PFSK-1 (cell line): ENCODE results near the gene TCF4.

ENCODE experiments used
- FOXP2 ChIP-seq: optimal IDR thresholded peaks from 2 replicates; pipeline ENCODE3; 2011; ENCODE audit warnings: borderline replicate concordance, control low read depth, inconsistent platforms; ENCODE audit not compliant: insufficient read depth; ENCODE audit errors: extremely low read length, extremely low read depth
- POLR2AphosphoS5 ChIP-seq: IDR thresholded peaks from 2 replicates; pipeline ENCODE4 v1.6.1; 2012; ENCODE audit warnings: low read depth, mild to moderate bottlenecking, control low read depth, low read length, moderate library complexity
- REST ChIP-seq, 2 experiments: IDR thresholded peaks; 2 replicates each; pipeline versions ENCODE4 v1.6.1 to v1.8.0; 2011 to 2012; ENCODE audit warnings: low read depth in 2 of 2, low read length in 2 of 2, control low read depth in 1 of 2, inconsistent platforms in 1 of 2, mild to moderate bottlenecking in 1 of 2, moderate library complexity in 1 of 2; ENCODE audit not compliant: insufficient read depth in 1 of 2
- SIN3A ChIP-seq: IDR thresholded peaks from 2 replicates; pipeline ENCODE4 v1.6.1; 2012; ENCODE audit warnings: mild to moderate bottlenecking, low read length, moderate library complexity, borderline replicate concordance; ENCODE audit not compliant: insufficient read depth
- TAF1 ChIP-seq: IDR thresholded peaks from 2 replicates; pipeline ENCODE4 v1.6.1; 2012; ENCODE audit warnings: low read length, control low read depth, borderline replicate concordance; ENCODE audit not compliant: insufficient read depth

- peak in 1 of 2 experiments; percentile 55; a peak in 1 of 4 replicates for TF ChIP-seq REST (IDR thresholded peaks at IDR 0.05; ENCODE audit: insufficient read depth in 1 of 2, low read depth in 2 of 2, low read length in 2 of 2)
- TF ChIP-seq TAF1: peak; percentile 27; the same call in 1 of the 2 replicates
- TF ChIP-seq POLR2AphosphoS5: peak; percentile 65; the same call in 1 of the 2 replicates
- TF ChIP-seq FOXP2: no peak
- TF ChIP-seq SIN3A: peak; percentile 81; the same call in 1 of the 2 replicates
Observed at GRCh38 chr18:55243857-55244256, 344.1 kb downstream of the TCF4 start.
